ENCODE data around the gene GRAP.

- no peak for TF ChIP-seq EZH2 (IDR thresholded peaks at IDR 0.05)
- TF ChIP-seq POLR2AphosphoS5 (IDR thresholded peaks at IDR 0.05; ENCODE audit: borderline replicate concordance, low read depth, low read length) = no peak
Measured at GRCh38 chr17:18994631-18995030, 52.1 kb downstream of the GRAP start.

Data from SK-N-MC (cell line).